Dermis blood vessel endothelial cell (primary cell): ENCODE data around the gene TMEM74B. TPM values are rescaled to one million over a fixed set of nuclear protein-coding genes. Genes with fewer than 3 reads are reported as not detected.

Source experiments
- DNase-seq: peaks from one replicate; pipeline ENCODE4 v3.0.0; 2010
- total RNA-seq: library from RNA; depleted of rRNA; stranded (reverse); fragments of >200 nt; gene quantifications from 2 replicates; pipeline ENCODE4 v1.2.3, GENCODE V29; 2014

The TMEM74B gene
- total RNA-seq, 1 donor from 2014 or later = 0.34 TPM

DNA sequence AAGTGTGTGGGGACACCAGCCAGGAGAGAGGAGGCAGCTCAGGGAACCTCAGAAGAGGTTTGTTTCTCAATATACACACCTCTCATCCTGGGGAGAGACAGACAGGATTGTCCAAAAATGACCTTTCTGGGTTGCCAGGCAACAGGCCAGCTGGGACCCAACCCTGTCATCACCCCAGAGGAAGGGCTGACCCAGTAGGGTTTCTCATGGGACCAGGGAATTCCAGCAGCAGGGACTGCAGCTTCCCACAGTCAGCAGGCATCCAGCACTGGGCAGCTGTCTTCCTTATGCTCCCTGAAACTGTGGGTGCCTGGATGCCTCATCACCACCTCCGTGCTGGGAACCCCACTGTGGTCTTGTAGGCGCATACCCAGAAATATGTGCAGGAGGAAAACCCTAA, 19.8 kb upstream of the TMEM74B start:
- no peak for DNase-seq

DNA sequence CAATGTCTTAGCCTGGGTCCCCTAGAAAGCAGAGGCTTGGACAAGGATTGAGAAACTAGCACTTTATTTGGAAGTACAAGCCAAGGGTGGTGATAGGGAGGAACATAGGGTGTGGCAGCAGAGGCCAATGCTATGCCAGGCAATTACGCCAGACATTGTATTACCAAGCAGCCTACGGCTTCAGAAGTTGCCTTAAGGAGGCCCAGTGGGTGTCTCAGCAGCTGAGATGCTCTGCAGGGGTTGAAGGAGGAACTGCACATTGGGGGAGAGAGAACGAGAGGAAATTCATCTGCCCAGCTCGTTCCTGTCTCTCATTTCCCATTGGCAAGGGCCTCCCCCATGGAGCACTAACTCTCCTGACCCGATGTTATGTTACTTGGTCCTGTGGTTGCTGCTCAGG, 19.3 kb upstream of the TMEM74B start:
- DNase-seq = no peak

DNA sequence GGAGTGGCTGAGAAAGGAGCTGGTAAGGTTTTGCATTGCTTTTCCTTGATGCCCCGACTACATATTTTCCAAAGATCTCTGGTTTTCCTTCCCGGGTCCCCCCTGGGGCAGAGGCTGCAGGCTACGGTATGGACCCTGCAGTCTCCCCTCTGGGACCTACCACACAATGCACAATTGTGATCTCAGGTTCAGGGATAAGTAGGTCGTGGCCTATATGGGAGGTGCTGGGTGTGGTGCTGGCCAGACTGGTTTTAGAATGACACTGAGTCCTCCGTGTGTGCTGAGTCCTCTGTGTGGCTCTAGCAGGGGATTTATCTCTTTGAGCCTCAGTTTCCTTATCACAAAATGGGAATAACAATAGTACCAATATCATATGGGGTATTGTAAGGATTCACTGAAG, 18.8 kb upstream of the TMEM74B start:
- no peak for DNase-seq

DNA sequence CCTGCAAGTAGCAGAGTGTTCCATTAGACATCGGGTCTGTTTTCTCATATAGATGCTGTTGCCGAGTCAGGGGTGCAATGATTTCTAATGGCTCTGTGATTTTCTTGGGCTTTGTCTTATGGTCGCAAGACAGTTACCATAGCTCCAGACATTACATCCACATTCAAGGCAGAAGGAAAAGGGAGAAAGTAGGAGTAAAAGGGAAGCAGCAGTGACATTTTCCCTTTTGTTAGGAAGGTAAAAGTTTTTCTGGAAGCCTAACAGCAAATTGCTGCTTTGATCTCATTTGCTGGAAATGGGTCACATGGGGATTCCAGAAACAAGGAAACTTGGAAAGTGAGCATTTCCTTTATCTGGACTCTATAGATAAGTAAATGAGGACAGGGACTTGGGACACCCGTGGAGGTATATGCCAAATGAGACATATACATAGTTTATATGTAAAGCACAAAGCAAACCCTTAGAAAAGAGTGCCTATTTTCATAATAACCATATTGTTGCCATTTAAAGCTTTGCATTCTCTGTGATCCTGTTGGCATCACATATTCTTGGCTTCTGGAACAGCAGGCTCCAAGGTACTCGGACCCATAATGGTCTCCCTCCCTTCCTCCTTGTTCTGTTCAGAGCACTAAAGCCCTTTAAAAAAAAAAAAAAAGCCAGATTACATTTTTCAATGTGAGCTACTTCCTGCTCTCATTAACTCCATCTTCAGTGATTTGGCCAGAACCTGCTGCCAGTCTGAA, 18.2 kb upstream of the TMEM74B start, which contains the start of gene C20orf202:
C20orf202 (plus strand) TSS at position 693 of the 743 bp plus-strand sequence. CDS start 132 bp downstream, outside the sequence.
- no peak for DNase-seq

DNA sequence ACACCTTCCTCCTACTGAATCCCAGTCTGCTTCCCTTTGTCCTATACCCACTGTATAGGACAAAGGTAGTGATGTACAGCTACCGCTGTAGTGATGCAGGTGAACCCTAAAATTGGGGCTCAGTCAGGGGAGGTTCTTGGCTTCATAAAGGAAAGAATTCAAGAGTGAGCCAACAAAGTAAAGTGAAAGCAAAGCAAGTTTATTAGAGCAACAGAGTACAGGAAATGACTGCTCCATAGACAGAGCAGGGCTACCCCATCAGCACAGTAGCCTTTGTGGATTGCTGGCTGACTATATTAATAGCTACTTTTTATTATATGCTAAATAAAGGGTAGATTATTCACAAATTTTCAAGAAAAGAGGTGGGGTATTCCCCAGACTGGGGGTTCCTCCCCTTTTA, 15.2 kb upstream of the TMEM74B start:
- DNase-seq = peak; percentile 30

DNA sequence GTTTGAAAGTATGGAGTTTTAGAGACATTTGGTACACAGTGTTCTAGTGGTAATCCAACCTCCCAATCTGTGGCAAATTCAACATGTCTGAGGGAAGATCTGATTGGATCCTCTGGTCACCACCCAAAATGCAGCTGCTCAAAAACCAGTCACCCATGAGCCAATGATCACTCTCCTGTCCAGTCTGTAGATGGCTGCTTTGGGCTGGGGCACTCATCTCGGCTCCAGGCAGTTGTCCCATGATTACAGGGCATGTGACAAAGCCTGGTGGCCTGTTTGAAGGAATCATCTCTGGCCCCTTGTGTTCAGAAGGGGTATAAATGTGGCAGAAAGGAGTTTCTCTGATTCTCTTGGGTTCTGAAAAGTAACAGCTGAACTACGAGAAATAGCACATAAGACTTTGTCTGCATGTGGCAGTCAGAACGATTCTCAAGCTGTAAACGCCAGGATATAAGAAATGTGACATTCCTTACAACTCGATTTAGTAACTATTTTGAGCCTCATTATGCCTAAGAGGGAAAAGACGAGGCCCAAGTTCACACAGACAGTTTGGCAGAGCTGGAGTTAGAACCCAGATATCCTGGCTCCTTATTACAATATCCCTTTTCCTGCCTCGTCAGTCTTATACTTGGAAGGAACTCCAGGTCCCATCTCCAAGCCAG, 14.6 kb upstream of the TMEM74B start:
- DNase-seq = no peak

DNA sequence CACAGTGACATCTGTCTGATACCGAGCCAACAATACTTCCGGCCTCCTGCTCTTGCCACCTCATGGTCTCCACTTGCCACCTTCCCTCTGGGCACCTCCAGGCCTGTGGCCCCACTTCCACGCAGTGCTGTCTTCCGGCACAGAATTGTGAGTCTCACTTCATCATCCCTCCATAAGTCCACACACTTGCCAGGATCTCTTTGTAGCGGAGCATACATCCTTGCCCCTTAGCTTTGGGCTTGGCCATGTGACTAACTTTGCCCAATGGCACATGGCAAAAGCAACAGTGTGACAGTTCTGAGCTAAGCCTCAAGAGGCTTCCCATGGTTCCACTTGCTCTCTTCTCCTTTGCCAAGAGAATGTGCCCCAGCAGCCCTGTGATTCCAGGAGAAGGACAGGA, 14.0 kb upstream of the TMEM74B start:
- no peak for DNase-seq

DNA sequence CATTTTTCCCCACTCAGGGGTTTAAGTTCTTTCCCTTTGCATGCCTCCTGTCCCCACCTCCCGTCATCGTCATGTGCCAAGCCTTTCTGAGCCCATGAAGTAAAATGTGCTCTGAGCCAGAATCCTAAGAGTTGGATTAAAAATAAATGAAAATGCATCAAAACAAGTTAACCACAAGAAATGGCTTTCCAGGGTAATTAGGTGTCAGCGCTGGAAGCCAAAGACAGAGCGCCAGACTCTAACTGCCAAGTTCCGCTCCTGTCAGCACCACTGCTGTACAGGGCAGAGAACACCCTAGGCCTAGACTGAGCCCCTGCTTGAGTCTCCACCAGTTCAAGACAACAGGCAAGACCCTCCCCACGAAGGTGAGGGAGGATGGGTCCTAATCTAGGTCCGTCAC, 13.0 kb upstream of the TMEM74B start:
- DNase-seq = no peak

DNA sequence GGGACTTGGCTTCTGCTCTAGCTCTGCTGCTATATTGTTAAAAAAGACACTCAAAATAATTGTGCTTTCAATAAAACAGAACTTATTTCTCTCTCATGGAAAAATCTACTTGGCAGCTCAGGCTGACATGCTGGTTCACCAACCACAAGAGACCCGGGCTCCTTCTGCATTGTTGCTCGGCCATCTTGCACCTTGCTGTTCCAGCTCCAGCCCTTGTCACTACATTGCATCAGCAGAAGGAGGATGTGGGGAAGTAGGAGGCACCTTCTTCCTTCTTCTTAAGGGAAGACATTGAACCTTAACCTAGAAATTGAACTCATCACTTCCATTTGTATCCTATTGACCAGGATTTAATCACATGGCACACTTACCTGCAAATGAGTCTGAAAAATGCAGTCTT, 11.9 kb upstream of the TMEM74B start:
- no peak for DNase-seq

DNA sequence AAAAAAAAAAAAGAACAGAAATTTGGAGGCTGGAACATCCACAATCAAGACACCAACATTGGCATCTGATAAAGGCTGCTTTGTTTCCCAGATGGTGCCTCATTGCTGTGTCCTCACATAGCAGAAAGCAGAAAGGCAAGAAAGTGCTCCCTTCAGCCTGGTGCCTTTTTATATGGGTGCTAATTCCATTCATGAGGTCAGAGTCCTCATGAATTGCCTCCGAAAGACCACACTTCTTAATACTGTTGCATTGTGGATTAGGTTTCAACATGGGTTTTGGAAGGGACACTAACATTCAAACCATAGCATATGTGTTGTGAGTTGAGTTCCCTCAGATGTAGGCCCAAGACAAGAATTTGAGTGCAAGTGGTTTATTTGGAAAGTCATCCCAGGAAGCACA, 10.4 kb upstream of the TMEM74B start:
- no peak for DNase-seq

DNA sequence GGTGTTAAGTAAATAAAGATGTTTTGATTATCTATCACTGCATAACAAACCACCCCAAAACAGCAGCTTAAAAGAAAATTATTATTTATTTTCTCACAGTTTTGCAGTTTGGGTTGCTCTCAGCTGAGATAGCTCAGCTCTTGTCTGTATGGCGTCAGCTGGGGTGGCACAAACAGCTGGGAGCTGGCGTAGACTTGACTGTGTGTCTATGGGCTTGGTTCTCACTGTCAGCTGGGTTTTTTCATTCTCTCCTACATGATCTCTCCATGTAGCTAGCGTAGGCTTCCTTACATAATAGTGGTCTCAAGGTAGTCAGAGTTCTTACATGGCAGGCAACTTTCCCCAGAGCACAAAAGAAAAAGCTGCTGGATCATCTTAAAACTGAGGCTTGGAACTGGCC, 6.5 kb upstream of the TMEM74B start:
- no peak for DNase-seq

DNA sequence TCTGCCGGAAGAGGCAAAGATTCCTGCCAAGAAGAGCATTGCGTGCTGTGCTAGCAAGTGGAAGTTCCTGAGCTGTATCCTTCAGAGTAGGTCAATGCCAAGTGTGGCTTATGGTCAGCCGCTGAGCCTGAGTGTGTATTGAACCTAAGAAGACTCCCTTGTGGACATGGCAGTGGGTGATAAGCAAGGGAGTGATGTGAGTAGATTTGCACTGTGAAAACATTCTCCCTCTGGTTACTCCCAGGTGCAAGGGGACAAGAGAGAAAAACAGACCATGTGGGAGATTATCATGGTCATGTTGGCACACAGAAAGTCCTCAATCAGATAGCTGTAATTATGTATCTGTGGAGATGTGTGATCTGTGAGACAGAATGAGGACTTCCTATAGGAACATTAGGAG, 6.1 kb upstream of the TMEM74B start:
- DNase-seq = no peak

DNA sequence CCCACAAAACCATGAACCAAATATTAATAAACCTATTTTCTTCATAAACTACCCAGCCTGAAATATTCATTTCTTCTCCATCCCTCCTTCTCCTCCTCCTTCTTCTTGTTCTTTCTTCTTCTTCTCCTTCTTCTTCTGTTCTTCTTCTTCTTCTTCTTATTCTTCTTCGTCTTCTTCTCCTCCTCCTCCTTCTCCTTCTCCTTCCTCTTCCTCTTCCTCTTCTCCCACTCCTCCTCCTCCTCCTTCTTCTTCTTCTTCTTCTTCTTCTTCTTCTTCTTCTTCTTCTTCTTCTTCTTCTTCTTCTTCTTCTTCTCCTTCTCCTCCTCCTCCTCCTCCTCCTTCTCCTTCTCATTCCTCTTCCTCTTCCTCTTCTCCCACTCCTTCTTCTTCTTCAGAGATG, 5.0 kb upstream of the TMEM74B start:
- no peak for DNase-seq

DNA sequence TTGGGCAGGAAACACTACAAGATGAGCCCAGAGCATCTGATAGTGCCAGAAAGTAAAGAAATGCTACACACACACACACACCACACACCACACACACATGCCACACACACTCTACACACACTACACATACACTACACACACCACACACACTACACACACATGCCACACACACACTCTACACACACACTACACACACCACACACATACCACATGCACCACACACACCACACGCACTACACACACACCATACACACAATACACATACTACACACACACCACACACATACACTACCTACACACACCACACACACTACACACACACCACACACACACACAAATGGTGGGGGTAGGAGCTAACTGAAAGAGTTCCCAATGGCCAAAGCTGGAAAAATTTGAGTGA, 3.6 kb upstream of the TMEM74B start:
- DNase-seq = no peak

DNA sequence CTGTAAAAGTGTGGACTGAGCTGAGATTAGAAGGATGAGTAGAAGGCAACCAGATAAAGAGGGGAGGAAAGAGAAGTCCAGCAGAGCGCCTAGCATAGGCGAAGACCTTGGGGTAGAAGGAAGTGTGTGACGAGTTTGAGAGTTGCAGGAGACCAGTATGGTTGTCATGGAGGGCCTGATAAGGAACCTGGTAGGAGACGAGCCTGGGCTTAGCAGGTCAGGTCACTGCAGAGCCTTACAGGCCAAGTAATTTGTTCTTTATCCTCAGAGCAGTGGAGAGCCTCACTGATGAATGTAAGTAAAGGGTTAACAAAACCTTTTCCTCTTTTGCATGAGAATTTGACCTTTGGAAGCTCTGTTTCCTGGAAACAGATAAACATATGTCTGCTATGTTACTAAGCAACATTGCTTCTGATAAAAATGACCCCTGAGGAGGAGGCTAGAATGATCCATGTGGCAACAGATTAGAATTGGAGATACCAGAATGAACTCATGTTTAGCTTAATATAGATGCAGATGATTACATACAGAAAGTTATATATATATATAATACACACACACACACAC, 2.9 kb upstream of the TMEM74B start:
- peak; percentile 20 for DNase-seq

DNA sequence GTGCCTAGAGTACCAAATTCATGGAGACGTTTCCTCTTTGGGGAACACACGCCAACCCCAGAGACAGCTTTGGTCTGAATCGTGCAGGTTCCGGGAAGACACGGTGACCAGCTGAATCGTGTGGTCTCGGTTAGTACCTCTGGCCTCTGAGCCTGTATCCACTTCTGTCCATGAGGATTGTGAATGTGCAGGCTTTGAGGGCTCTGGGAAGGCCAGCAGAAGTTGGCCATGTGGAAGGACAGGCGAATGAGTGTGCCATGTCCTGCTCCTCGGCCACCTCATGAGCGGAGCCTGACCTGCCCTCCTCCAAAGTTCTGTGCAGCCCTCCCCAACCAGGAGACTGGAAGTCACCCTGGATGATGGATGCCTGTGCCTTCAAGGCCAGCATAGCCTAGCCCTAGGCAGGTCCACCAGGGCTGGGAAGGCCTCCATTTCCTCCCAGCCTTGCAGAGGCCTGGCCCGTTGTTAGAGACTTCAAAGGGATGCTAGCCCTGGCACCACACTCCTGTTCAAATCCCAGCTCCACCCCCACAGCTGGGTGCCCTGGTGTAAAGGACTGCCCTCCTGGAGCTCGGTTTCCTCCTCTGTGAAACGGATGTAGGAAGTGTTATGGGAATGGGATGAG, 1.7 kb upstream of the TMEM74B start:
- DNase-seq = no peak

DNA sequence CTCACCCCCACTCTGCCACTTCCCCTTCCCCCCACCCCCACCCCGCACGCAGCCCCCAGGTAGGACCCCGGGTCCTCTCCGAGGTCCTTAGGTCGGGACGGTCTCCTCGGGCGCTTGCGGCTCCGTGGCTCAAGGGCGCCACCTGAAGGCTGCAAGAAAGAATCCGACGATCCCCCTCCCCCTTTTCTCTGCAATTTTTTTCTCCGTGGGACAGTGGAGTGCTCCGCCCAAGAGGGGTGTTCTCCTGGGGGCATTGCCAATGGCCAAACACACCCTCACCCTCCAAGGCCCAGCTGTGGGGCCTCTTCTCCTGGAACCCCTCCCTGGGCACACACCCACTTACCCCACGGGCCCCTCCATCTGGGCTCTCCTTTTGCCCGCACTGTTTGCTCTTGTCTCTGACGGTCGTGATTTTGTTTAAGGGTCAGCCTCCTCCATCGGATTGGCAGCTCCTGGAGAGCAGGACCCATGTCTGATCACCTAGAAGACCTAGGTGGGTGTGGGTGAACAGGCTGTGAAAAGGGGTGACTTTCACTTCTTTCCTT, 1.1 kb upstream of the TMEM74B start:
- DNase-seq = peak; percentile 76

DNA sequence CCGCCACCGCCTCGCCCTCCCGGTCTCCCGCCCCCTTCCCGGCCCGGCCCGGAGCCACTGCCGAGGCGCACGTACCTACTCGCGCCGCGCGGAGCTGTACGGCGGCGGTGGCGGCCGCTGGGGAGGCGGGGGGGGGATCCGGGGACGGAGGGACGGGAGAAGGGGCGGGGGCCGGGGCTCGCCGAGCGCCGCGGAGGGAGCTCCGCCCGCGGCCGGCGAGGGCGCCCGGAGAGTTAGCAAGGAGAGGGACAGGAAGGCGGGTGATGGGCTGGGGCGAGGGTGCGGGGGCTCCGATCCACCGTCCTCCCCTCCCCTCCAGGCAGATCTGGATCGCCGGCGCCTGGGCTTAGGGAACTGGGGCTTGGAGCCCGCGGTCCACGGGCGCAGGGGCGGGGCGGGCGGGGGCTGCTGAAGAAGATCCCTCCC, 548 bp upstream of the TMEM74B start:
- DNase-seq = no peak

DNA sequence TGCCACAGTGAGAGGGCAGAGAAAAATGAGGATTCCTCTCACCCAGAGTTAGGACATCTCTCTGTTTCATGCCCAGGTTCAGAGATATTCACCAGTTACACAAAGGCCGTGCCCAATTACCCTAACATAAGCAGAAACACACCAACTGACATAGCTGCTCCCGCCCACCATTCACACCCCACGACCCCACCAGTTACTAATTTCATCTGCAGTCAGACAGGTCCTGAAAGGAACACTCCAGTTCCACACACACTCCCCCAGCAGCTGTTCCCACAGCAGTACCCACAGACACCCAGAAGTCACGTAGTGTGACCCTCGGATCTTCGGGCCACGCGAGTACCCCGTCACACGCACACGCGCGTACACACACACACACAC, 532 bp downstream of the TMEM74B start:
- DNase-seq = no peak

DNA sequence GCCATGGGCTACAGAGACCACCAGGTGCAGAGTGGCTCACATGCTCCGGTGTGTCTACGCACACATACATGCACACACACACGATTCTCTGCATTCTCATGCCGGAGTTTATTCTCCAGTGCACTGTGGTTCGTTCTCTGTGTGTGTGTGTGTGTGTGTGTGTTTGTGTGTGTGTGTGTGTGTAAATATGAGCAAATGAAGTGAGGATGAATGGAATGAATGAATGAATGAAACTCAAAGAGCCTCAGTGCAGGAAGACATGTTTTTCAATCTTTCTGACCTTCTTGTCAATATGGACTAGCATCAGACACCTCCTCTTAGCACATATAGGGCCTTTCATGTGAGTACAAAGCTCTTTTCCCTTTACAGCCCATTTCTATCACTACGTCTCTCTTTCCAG, 1.6 kb downstream of the TMEM74B start:
- no peak for DNase-seq

DNA sequence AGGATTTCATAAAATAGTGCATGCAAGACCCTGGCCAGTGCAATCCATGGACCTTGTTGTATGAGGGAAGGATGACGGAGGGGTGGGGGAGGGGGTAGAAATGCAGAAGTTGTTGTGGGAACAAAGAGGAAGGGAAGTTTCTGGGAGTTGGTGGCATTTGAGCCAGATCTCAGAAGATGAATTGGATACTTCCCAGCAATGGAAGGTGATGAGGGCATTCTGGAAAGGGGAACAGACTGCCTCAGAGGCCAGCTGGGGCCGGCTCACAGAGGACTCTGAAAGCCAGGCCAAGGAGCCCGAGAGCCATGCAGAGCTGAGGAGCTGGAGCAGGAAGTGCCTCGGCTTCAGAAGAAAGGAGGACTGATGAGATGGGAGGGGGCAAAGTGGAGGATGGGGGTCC, 2.7 kb downstream of the TMEM74B start:
- DNase-seq = no peak

DNA sequence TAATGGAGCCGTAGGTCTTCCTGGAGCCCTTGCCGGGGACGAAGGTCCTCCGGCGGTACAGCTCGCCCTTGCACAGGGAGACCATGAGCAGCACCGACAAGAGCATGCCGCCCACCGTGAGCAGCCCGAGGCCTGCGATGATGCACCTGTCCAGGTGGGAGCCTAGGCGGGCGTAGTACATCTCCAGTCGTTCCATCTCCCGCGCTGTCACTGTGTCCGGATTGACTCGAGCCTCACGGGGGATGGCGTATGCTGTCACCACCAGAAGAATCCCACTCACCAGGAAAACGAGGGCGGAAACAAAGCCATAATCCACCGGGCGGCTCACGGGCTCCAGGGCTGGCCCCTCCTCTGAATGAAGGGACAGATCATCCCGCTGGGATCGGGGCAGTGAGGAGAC, 3.8 kb downstream of the TMEM74B start:
- no peak for DNase-seq

DNA sequence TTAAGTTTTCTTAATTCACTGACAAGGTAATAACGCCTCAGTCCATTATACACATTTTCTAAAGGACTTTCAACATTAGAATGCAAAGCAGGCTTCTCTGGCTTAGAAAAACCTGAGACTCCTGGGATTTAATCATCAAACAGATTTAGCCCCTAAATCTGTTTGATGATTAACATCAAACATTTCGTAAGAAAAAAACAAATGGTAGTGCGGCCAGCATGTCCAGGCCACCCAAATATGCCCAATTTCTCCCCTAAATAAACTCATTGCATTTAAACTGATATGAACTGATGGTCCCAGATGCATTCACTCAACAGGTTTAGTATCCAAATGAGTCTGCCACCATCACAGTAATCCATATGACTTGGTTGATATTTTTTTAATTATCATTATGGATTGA, 6.2 kb downstream of the TMEM74B start:
- DNase-seq = no peak
